NCI-H1930 (cell line): ENCODE results near the gene ADD2.
"Not testable (repeated sequence)": the region's sequence is repeated elsewhere in the genome, so short reads cannot be mapped to it uniquely, and the experiment has no call there.

ENCODE experiments used
- DNase-seq, 2 experiments: peaks; one replicate each; lab custom pipeline; 2025; lab: John Stamatoyannopoulos, UW

The ADD2 gene

DNA sequence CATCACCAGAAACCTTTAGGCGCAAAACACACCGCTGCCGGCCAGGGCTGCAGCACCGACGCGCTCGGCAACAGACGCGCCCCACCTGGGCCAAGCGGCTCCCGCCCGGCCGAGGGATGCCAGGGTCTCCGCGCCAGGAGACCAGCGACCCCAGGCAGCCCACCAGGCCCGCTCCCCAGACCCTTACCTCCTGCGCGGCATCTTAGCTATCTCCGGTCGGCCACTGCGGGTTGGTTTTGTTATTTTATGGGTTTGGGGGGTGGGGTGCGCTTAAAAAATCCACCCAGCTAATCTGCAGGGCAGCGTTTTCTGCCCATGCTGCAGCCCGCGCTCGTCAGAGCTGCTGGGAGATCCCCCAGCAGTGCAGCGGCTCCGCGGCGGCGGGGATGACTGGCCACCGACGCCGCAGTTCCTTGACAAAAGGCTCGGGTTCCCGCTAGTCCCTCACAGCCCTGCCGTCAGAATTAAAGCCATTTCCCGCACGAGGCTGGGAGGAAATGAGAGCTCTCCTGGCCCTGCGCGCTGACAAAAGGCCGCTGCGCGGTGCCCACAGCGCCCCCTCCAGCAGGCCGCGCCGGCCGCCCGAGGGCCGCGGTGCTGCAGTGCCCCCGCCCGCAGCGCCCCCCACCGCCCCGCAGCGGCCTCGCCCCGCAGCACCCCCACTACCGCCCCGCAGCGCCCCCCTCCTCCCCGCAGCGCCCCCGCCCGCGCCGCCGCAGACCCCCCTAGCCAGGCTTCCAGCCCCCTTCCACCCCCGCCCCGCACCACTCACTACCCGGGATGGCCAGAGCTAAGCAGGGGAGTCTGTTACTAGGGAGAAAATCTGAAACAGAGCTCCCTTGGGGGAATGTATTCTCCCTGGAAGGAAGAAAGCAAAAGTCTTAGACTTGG lies at the start of gene ADD2:
Gene ADD2 (minus strand): TSS at position 502 of the 891 bp plus-strand sequence. CDS start 61,792 bp downstream, outside the sequence.
- DNase-seq, result peak; percentile 64 to 71

DNA sequence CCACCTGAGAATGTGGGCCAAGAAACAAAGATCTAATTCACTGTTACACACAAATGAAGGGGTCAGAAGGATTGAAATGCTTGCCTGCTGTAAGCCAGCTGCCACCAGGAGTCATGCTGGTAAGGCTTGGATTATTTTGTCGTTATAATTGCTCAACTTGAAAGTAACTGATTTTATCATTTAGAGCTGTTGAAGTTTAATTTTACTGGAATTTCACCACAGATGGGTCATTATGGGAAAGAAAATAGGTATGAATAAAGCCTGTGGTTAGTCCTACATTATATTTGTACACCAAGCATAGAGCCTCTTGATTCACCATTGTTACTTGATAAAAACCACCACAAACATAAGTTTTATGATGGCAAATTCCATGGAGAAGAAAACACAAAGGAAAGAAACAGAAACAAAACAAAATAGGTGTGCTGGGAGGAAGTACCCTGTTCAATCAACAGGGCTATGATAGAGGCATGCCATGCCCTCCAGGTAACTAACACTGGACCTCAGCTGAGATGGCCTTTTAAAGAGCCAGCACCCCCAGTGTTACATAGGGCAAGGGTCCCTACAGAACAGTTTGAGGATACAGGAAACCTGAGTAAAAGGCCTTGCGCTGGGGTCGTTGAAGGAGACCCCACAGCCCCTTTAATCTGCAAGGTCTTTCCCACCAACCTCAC lies 49.4 kb upstream of the ADD2 start:
- DNase-seq, result no peak

DNA sequence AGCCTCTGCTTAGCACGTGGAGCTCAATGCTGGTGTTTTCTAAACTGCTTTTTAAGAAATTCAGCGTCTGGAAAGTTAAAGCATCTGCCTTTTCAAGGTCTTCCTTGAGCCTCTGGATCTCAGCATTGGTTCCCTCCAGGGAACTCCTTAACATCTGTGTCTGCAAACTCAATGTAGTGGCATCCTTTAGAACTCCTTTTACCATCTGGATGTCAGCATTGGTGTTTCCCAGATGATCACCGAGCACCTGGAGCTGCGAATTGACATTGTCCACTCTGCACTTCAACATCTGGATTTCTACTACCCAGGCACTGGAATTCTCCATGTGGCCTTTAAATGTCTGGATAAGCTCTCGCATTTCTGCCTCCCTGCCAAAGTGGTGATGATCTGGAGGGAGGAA lies 48.7 kb upstream of the ADD2 start:
- no peak for DNase-seq

DNA sequence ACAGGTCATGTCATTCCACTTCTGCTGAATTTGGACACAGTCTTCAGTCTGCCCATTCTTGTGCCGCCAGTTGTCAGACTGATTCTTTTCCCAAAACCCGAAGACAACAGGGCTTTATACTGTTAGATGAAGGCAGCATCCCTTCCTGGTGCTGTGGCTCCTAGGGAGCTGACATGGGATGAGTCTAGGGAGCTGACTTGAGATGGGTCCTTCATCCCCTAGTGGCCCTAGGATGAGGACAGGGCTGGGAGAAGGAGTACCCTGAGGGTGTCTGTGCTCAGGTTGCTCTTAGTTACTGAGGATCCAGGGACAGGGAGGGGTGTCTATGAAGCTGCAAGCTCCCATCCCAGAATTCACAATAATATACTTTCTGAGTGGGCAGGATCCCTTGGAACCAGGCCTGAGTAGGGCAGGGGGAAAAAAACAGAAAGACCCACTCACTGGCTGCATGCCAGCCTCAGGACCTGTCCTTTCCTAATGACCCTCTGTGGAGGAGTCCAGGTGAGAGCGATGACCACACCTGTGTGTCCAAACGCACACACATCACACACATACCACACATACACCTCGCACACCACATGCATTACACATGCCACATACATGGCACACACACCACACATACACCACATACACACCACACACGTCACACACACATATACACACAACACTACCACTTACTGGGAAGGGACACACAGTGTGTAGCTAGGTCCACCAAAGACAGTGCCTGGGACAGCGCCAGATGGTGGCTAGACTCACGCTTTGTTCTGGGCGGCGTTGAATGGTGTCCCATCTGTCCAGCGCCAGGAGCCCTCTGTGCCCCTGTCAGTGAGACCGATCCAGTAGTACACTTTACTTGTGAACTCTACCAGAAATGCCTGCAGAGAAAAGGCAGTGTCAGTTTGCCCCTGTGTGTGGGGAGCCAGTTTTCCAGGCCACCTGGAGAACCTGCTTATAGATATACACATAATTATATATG lies 41.3 kb upstream of the ADD2 start:
- no peak for DNase-seq

DNA sequence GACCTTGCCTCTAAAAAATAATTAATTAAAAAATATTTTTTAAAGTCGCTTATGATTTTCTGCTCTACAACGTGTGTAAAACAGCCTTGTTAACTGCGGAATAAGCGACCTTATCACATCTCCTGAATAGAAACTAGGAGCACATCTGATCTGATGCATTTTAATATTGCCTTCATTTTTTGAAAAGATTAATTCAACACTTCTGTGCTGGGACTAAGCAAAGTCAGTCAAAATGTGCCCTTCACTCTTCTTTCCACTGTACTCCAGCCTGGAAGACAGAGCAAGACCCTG lies 39.8 kb upstream of the ADD2 start:
- no peak for DNase-seq

DNA sequence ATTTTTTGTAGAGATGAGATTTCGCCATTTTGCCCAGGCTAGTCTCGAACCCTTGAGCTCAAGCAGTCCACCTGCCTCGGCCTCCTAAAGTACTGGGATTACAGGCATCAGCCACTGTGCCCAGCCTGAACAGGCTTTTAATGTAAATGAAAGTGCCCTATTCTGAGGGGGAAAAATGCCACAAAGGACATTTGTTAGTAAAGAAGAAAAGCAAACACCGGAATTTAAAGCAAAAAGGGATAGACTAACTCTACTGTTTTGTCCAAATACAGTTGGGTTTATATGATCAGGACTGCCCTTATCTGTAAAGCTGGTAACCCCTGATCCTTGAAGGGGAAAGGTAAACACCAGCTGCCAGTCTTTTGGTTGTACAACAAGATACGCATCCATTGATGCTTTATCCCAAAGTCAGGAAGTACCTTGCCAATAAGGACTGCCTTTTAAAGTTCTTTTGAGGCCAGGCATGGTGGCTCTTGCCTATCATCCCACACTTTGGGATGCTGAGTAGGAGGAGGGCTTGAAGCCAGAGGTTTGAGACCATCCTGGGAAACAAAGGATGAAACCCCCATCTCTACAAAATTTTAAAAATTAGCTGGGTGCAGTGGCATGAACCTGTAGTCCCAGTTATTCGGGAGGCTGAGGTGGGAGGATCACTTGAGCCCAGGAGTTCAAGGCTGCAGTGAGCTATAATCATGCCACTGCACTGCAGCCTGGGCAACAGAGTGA lies 39.3 kb upstream of the ADD2 start:
- no peak for DNase-seq

DNA sequence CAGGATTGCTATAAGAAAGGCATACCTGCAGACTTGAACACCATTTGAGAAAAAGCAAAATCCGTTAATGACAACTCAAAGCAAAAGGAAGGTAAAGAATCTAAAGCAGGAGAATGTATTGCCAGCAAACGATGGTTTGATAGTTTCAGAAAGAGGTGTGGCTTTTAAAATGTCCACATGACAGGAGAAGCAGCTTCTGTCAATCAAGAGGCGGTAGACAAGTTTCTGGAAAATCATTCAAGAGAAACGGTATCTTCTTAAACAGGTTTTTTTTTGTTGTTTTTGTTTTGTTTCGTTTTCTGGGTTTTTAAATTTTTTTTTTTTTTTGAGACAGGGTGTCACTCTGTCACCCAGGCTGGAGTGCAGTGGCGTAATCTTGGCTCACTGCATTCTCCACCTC lies 38.6 kb upstream of the ADD2 start:
- DNase-seq, result no peak

DNA sequence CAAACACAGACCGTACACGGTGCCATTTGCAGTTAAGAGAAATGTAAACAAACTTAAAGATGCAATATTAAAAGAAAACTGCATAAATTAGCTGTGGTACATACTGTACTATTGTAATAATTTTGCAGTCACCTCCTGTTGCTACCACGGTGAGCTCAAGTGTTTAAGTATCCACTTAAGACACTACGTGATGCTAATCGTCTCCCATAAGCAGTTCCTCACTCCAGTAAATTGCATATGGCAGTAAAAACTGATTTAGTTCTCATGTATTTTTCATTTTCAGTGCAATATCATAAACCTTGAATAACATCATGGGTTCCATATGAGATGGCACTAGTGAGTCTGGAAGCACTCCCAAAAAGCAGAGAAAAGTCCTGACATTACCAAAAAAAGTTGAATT lies 38.0 kb upstream of the ADD2 start:
- no peak for DNase-seq

DNA sequence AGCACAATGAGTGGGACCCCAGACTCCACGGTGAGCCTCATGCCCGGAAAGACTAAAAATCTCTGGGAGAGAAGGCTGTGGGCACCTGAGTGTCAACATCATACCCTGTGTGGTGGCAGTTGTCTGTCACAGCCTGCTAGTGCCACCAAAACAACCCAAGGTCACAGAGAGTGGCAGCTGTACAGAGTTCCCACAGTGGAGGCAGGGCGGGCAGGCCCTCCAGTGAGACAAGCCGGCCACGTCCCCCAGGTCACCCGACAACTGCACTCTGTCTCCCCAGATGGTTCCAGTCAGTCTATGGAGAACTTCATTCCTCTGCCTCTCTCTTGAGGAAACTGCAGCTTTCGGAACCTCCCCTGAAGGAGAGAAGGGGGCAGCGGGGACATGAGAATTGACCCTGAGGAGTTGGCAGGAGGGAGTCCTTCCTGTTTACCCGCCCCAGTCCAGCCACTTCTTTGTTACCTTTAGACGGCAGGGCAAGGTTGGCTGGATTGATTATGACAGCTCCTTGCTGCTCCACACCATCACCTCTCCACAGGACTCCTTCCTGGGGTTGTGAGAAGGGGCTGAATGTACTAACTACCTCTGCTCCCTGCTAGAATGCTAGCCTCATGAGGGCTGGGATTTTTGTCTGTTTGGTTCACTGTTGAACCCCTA lies 33.7 kb upstream of the ADD2 start:
- DNase-seq, result no peak

GRCh38 chr2:70799706-70800105 lies 31.7 kb upstream of the ADD2 start:
- no peak for DNase-seq

- not testable (repeated sequence) for DNase-seq
Observed at GRCh38 chr2:70797996-70798395, 30.0 kb upstream of the ADD2 start.

DNA sequence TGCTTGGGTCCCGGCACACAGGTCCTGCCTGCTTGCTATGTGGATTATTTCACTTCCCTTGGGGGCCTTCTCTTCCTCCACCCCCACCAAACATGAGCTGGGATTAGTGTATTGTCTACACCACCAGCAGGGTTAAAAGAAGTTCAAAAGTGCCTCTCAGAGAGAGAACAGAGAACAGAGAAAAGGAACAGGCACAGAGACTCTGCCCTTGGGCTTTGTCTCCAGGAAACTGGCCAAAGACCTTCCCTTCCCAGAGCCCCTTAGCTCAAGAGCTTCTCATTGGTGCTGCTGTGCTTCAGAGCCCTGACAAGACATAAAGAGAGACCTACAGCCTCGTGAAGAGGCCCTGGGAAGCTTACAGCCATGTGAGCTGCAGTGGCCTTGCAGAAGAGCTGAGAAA lies 29.5 kb upstream of the ADD2 start:
- no peak for DNase-seq

GRCh38 chr2:70796262-70796661 lies 28.3 kb upstream of the ADD2 start:
- no peak for DNase-seq

DNA sequence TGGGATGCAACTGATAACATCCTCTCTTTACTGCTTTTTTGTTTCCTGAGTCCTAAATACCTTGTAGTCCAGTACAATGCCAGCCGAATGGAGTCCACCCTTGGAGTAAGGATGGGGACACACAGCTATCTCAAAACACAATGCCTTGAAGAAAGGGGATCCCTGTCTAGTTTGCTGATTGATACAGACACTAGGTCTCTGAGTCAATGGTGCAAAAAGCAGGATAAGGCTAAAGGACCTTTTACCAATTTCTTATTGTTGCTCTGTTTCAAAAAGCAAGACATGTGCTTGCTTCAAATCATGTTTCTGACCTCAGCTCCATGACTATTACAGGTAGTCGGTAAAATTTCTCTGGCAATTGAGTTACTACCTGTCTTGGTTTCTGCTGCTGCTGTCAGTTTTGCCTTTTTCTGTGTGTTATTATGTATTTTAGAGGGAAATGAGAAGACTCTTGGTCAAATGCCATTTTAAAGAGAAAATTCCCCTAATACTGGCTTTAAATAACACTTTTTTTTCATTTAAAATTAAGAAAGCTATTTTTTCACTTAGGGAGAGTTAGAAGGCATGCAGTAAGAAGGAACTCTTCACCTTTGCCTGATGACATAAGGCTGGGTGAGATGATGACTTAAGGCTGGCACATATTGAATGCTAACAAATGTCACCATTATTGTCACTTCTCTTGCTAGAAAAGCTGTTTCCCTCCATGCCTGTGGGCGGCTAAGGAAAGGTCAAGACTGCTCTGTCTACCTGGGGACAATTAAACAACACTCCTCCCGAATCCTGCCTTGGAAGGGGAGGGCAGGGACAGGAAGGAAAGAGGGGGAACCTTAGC lies 27.4 kb upstream of the ADD2 start:
- no peak for DNase-seq

- no peak for DNase-seq
Observed at GRCh38 chr2:70793450-70793849, 25.4 kb upstream of the ADD2 start.

GRCh38 chr2:70790136-70790828 lies 22.3 kb upstream of the ADD2 start, which contains the start of gene FIGLA:
Gene FIGLA, minus strand, starts transcription at chr2:70790643. Its CDS starts 5 bp downstream, at chr2:70790638.
- DNase-seq, result no peak

GRCh38 chr2:70789304-70790135 lies 21.5 kb upstream of the ADD2 start:
- DNase-seq, result peak; percentile 47 to 67

DNA sequence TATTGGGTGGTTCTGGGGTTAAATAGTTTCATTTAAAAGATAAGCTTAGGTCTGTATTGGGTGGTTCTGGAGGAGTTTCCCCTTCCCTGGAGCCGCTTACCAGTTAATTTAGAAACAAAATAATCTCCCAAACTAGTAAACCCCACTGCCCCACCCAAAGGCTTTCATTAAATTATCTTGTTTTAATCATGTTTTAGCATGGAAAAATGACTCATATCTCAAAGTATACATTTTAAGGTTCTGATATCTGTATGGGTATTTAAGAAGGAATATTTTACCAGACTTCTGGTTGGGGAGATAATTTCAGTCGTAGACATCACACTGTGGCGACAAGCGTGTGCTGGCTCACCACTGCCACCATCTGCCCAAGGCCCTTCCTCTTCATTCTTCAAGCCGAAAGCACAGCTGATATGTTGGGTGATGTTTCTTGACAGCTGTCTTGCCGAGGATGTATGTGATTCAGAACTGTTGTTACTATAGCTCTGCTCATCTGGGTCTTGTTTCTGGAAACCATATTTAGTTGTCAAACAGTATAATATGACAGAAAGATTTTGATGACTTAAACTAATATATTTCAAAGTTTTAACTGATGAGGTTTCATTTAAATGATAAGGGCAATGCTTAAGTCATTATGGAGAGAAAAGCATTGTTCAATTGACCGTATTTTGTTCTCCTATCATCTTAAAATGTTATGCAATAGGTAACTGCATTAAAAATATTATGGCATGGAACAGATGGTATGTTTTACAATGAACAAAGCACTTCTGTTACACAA lies 17.3 kb upstream of the ADD2 start:
- DNase-seq, result no peak
